Left lobe of liver (tissue), 2 donors: ENCODE results near the gene PLK5. TPM values are rescaled to one million over a fixed set of nuclear protein-coding genes. Genes with fewer than 3 reads are reported as not detected.
A peak's percentile ranks its signal among the peaks of the same experiment; 100 is the strongest.
"Not testable (repeated sequence)": the region's sequence is repeated elsewhere in the genome, so short reads cannot be mapped to it uniquely, and the experiment has no call there.

Source experiments
- ATAC-seq: fragments of 200-7000 bp; cut with Tn5 transposase; one replicate; pipeline ENCODE4 v1.9.1; 2020; ENCODE audit warnings: mild to moderate bottlenecking, moderate library complexity
- DNase-seq: peaks from one replicate; pipeline ENCODE4 v3.0.0-alpha.2; 2020; ENCODE audit warnings: low spot score
- total RNA-seq: library from RNA; stranded (reverse); gene quantifications from one replicate; pipeline ENCODE4 v1.2.1, GENCODE V29; 2021
- donor health status: DM: no; HTN: no; CAD: no; lungs with moderate emphysema.
- donor health status: DM: no; HTN: yes; CAD: no.

Gene PLK5, protein sequence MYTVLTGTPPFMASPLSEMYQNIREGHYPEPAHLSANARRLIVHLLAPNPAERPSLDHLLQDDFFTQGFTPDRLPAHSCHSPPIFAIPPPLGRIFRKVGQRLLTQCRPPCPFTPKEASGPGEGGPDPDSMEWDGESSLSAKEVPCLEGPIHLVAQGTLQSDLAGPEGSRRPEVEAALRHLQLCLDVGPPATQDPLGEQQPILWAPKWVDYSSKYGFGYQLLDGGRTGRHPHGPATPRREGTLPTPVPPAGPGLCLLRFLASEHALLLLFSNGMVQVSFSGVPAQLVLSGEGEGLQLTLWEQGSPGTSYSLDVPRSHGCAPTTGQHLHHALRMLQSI
- not detected for total RNA-seq

DNA sequence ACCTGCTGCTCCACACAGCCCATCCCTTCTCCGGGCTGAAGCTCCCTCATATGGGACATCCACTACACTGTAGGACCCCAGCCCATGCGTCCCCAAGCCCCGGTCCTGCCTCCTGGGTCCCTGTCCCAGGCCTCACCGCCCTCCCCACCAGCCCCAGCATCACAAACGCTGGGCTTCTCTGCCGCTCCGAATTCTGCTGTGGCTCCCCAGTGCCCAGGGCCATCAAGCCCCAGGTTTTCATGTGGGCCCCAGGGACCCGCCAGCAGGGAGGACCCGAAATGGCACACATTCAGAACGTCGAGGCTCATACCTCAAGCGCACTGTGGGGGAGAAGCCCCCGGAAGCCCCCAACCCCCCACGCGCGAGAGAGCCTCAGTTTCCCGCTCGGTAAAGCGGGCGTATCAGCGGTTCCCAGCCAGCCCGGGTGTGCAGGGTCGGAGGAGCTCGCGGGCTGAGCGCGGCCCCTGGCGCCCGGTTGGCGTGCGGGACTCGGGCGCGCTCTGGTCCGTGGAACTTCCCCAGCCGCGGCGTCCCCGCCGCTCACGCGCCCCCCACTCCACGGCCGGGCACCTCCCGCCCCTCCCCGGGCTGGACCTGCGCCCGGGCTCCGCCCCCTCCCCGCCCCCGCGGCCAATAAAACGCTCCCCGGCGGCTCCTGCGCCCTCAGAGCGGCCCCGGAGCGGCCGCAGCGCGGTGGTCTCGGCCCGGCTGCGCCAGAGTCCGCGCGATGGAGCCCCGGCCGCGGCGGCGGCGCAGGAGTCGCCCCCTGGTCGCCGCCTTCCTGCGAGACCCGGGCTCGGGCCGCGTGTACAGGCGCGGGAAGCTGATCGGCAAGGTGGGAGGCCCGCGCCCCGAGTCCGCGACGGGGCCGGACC is at the start of gene PLK5:
PLK5 (plus strand) TSS at position 666 of the 875 bp plus-strand sequence. CDS start 2,920 bp downstream, outside the sequence.
- peak; percentile 25 for ATAC-seq
- DNase-seq, result no peak

DNA sequence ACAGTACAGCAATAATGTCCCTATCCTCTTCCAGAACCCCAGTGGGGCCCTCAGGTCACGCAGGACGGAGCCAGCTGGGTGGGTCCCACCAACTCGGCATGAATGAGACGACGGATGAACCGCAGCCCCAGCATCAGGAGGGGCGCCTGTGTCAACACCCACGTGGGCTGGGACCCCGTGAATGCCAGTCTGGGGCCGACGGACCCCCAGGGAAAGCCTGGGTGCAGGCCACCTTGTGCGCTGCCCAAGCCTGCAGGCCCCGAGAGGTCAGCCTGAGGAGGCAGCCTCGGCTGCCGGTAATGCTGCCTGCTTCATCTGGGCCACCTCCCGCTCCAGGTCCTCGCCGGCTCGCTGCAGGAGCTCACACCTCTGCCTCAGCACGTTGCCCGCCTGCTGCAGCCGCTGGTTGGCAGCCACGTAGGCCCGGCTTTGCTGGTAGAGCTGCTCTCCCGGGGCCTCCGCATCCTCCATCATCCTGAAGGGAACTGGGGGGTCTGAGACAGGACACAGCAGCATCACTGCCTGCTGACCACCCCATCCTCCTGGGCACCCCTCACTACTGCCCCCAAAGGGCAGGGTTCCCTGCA is 49.0 kb upstream of the PLK5 start:
- no peak for DNase-seq
- no peak for ATAC-seq

DNA sequence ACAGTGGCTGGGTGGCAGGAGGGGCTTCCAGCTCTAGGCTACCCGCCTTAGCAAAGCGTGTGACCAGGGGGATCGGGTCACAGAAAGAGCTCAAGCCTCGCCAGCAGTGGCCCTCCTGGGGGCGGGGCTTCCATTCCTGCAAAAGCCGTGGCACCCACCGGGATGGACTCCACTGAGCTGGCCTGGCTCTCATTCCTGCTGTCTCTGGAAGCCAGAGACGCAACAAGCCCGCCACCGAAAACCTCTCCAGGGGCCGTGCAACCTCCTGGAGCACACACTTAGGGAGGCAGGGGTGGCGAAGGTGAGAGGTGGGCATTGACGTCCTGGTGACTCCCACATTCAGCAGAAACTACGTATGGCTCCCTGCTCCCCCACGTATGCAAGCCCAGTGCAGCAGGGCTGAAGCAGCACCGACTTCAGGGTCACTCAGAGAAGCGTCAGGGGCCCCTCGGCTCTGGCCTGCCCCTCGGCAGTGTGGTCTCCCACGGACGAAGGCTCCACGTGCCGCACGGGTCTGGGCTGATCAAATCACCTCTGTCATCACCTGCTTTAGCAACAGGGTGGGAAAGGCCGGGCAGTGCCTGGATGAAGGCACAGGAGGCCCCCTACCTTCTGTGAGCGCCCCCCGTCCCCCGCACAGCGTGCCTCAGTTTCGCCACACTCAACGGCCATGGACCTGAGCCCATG is 48.0 kb upstream of the PLK5 start:
- DNase-seq (no peak), ATAC-seq (no peak)

DNA sequence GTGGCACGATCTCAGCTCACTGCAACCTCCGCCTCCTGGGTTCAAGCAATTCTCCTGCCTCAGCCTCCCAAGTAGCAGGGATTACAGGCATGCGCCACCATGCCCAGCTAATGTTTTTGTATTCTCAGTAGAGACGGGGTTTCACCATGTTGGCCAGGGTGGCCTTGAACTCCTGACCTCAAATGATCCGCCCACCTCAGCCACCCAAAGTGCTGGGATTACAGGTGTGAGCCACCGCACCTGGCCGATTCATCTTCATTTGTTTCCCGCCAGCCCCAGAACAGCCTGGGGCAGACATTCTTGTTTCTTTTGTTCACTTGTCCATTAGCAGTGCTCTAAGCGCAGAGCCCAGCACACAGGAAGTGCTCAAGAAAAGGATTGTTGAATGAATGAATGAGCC is 46.8 kb upstream of the PLK5 start:
- ATAC-seq, DNase-seq: not testable (repeated sequence)

DNA sequence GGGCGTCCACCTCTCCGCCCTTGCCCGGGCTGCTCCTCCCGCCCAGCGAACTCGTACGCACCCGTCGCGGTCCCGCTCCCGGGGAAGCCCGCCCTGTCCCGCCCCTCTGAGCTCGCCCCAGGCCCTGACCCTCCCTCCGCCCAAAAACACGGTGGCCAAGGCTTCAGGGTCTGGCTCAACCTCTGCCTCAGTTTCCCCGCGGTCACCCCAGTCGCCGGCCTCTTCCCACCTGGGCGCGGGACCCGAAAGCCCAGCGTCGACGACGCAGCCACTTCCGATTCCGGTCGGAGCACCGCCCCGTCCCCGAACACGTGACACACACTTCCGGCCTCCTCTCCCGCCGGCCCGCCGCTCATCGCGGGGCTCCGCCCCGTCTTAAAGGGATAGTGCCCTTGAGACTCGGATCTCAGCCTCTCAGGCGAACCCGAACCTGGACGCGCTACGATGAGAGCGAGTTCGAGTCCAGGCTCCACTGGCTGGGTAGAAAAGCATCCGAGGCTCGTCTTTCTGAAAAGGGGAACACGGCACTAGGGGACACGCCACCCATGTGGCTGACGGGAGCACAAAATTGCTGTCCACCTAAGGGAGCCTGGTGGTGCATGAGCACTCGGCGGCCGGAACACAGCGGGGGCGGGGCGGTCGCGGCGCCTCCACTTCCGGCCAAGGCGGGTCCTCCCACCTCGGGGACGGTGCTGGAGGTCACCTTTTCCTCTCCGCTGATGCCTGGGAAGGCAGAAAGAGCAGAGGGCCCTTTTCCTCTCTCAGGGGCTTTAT is 44.8 kb upstream of the PLK5 start, which contains the start of gene C19orf25:
C19orf25 (minus strand) TSS at position 282 of the 774 bp plus-strand sequence. CDS start 312 bp downstream, outside the sequence.
- ATAC-seq (peak; percentile 97), DNase-seq (peak; percentile 95)

DNA sequence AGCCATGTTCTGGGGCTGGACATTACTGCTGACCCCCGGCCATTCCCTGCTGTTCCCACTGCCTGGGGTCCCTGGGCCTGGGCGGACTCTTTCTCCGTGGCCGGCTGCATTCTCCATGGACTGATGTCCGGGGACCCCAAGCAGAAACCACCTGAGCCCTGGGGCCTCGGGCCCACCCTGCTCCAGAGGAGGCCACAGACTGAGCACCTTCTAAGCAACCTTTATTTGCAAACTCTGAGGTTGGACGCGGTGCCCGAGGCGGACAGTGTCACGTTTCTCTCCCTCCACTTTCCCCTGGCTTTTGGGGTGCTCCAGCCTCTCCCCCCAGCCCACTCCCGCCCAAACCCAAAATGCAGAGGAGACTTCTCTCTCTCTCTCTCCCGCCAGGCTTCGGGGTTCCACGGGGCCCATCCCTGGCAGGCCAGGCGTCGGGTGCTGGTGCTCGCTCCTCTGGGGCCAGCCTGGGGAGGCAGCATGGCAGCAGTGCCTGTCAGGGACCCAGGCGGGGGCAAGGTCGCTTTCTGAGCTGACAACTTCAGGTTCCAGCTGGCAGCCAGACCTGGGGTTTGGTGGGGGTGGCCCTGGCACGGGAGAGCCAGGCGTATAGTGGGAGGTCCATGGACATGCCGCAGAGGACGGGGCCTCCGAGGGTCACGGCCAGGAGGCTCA is 42.5 kb upstream of the PLK5 start:
- no peak for ATAC-seq
- no peak for DNase-seq

DNA sequence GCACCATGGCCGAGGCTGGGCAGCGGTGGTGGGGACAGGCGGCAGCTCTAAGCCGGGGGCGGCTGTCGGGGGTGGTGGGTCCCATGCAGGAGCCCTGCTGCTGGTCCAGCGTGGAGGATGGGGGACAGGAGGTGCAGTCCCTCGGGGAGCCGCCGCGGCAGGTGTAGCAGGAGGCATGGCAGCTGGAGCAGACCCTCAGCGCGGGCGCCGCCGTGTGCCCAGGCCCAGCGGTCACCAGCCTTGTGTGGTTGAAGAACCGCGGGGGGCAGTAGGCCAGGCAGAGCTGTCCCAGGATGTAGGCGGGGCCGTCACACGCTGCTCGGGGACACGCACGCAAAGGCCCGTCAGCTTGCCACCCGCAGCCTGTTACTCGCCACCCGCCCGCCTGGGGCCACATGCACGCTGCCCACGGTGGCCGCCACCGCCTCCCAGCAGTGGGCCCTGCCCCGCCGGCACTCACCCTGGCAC is 42.0 kb upstream of the PLK5 start:
- no peak for ATAC-seq
- no peak for DNase-seq

DNA sequence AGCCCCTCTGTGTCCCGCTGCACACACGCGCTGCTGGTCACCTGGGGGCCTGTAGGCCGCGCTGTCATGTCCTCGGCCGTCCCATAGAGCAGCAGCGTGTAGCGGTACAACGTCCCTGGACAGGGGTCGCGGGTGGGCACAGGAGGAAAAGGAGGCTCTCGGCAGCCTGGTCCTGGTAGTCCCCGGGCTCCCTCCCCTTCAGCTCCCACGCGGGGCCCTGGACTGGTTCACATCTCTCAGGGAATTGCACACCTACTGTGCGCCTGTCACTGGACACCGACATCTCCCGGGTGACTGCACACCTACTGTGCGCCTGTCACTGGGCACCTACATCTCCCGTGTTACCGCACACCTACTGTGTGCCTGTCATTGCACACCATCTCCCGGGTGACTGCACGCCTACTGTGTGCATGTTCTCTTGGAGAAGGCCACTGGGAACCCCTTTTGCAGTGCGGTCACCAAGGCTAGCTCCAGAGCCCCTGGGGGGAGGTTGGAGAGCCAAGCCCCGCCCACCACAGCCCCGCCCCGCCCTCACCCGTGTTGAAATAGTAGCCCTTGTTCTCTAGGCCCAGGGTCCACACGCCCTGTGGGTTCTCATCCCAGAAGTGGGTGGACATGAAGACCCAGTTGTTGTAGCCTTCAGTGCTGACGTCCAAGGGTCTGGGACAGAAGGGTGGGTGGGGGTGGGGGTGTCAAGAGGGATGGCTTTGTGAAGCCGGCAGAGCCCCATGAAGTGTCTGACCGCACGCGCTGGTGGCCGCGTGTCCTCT is 41.3 kb upstream of the PLK5 start:
- DNase-seq (no peak), ATAC-seq (no peak)

DNA sequence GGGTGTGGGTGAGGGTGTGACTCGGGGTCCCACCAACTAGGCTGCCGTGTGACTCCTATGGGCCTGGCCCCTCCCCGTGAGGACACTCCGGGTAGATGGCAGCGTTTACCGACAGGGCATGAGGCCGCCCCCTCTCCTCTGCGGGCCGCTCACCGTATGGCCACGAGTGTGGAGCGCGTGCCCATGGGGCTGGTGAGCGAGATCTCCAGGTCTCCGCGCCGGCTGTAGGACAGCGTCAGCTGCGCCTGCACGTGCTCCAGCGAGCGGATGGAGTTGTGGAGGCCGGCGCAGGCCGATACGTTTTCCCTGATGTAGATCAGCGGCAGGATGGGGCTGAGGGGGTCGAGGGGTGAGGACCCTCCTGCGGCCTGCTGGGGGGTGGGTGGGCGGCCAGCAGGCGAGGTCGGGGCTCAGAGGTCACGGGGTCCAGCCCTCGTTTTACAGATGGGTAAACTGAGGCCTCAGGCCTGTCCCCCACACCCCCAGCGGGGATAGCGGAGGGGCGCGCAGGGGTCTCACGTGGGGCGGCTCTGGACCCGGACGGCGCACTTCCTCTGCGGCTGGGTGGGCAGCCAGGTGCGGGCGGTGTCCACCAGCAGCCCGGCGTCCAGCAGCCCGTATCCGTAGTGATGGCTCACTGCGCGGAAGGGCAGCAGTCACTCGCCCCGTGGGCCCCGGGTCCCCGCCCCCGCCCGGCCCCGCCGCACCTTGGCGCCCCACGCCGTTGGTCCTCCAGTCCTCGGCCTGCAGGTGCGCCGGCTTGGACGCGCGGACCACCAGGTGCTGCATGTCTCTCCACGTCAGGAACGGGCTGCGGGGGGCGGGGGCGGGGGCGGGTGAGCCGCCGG is 40.5 kb upstream of the PLK5 start:
- no peak for ATAC-seq

DNA sequence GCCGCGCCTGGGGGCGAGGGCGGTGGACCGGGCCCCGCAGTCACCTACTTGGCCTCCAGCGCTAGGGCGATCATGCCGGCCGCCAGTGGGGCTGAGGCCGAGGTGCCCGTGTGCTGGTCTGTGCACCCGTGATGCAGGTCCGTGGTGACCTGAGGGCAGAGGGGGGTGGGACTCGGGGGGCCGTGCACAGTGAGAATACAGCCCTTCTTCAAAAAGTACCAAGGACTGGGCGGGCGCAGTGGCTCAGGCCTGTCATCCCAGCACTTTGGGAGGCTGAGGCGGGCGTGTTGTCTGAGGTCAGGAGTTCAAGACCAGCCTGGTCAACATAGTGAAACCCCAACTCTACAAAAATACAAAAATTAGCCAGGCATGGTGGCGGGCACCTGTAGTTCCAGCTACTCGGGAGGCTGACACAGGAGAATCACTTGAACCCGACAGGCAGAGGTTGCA is 39.9 kb upstream of the PLK5 start:
- DNase-seq (no peak), ATAC-seq (no peak)

More for the DNA sequence above, 40.5 kb upstream of the PLK5 start:
- DNase-seq, result no peak

DNA sequence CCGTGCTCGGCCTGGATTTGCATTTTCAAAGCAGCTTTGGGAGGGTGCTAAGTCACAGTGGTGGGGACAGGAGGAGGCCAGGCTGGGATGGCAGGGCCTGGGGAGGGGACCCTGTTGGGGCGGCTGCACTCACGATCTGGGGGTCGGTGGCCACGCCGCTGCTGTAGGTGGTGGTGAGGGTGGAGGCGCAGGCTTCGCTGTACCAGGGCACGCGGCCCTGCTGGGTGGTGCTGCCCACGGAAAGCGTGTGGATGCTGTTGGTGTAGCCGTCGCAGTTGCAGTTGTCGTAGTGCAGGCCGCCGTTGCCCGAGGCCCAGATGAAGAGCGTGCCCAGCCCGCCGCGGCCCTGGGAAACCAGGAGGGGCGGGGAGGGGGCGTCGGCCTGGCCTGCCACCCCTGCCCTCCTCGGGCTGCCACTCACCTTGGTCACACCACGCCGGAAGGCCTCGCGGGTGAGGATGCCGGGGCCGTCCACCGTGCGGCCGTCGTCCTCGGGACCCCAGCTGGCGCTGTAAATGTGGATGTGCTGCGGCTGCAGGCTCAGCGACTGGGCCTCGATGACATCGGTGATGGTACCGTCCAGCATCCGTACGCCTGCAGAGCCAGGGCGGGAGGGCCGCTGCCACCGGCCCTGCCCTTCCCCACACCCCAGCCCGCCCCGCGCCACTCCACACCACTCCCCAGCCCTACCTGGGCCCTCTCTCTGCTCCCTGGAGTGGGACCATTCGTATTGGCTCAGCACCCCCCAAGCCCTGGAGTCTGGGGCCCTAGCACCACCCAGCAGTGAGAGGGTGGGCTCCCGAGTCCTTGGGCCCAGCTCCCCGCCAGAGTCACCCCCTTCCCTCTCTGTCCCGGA is 36.9 kb upstream of the PLK5 start:
- DNase-seq, result no peak
- ATAC-seq, result no peak

DNA sequence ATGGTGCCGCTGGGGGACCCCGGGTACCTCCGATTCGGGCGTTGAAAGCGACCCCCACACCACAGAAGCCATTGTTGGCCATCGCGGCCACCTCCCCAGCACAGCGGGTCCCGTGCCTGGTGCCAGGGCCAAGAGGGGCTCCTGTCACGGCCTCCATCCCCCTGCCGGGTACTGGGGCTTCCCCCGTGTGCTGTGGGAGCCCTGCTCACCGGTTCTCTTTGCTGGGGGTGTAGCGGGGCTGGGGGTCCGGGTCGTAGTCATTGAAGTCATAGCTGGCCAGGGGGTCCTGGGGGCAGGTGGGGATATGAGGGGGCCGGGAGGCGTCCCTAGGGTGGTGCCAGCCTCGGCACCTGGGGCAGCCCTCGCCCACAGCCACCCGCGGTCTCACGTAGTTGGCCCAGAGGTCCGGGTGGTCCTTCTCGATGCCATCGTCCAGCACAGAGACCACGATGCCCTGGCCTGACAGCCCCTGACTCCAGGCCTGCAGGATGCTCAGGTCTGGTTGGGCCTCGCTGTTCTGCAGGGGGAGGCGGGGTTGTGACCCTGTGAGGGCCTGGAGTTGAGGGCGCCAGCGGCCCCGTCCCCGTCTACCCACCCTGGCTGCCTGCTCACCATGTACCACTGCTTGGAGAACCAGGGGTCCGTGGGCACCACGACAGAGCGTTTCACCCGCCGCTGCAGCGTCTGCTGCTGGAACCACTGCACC is 36.1 kb upstream of the PLK5 start:
- DNase-seq (no peak), ATAC-seq (no peak)

DNA sequence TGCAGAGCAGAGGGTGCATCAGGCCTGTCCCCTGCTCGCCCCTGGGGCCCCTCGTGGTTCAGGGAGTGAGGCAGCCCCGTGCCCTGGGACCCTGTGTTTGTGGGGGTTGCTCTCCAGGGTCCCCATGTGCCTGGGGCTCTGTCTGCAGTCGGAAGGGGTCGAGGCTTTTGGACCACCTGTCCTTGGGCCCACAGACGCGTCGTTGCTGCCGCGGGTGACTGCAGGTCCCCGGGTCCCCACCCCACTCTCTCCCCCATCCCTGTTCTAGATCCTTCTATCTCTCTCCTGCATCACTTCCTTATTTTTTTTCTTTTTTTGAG is 35.6 kb upstream of the PLK5 start:
- ATAC-seq, result no peak
- no peak for DNase-seq

DNA sequence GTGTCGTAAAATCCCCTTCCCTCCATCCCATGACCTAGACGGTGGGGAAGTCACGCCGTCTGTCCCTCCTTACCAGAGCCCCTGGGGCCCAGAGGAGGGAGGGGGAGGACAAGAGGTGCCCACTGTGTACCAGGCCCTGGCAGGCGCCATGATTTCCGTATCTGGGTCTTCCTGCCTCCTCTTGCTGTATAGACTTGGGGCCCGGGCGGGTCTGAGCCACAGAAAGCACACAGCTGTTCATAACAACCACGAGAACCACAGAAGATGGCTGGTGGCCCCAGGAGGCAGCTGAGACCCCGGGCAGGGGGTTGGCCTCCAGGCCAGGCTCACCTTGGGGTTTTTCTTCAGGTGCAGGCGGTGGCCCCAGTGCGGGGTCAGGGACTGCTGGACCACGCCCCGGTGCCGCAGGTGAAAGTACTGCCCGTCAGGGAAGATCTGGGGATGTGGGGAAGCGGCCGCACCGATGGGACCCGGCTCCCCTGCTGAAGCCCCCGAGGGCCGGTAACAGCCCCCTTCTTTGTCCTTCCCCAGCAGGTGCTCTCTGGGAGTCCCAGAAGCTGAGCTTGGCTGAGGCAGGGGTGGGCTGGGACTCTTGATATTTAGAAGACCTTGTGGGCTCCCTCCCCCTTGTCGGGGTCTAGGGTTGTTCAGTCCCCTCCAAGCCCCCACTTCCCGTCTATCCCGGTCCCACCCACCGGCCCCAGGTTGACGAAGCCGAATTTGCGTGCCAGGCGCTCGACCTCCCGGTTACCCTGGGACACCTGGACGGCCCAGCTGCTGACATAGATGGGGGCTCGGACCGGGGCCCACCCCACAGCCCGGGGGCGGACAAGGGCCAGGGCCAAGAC is 34.2 kb upstream of the PLK5 start:
- no peak for ATAC-seq
- DNase-seq, result no peak
